Measurements from ENCODE around the gene KLHL9.

KLHL9 gene

GRCh38 chr9:21287280-21287679, 47.9 kb downstream of the KLHL9 start:
- H3K4me3 ChIP-seq (ENCODE audit: low read depth in 1 of 2, low read length in 2 of 2), result no peak overlapping the region
- no peaks in the 10 kb centered on the region for H3K27me3 ChIP-seq (ENCODE audit: control insufficient read depth in 1 of 2, insufficient read depth in 2 of 2, low read length in 2 of 2)
- H3K9me3 ChIP-seq (ENCODE audit: control insufficient read depth in 1 of 2, low read length in 2 of 2), result no peaks in the 10 kb centered on the region
- no peaks in the 10 kb centered on the region for H3K4me1 ChIP-seq (ENCODE audit: control insufficient read depth in 1 of 2, insufficient read depth in 2 of 2, low read length in 2 of 2)
- no peak overlapping the region for H3K9ac ChIP-seq (ENCODE audit: low read depth in 1 of 2, low read length in 2 of 2)
- no peaks in the 10 kb centered on the region for H3K36me3 ChIP-seq (ENCODE audit: control insufficient read depth in 1 of 2, insufficient read depth in 2 of 2, low read length in 2 of 2)
- H3K27ac ChIP-seq (ENCODE audit: low read depth, low read length), result no peak overlapping the region

- Histone ChIP-seq H3K9ac (ENCODE audit: low read depth in 1 of 2, low read length in 2 of 2) (no peak overlapping the region), H3K4me3 (ENCODE audit: low read depth in 1 of 2, low read length in 2 of 2) (no peak overlapping the region), H3K27ac (ENCODE audit: low read depth, low read length) (no peak overlapping the region)
These were observed 48.5 kb downstream of the KLHL9 start for GRCh38 chr9:21286659-21287058.

GRCh38 chr9:21286099-21286498, 49.1 kb downstream of the KLHL9 start:
- H3K4me1 ChIP-seq (ENCODE audit: control insufficient read depth in 1 of 2, insufficient read depth in 2 of 2, low read length in 2 of 2), result no peaks in the 10 kb centered on the region
- no peak overlapping the region for H3K27ac ChIP-seq (ENCODE audit: low read depth, low read length)
- no peaks in the 10 kb centered on the region for H3K36me3 ChIP-seq (ENCODE audit: control insufficient read depth in 1 of 2, insufficient read depth in 2 of 2, low read length in 2 of 2)
- no peaks in the 10 kb centered on the region for H3K9me3 ChIP-seq (ENCODE audit: control insufficient read depth in 1 of 2, low read length in 2 of 2)
- H3K4me3 ChIP-seq (ENCODE audit: low read depth in 1 of 2, low read length in 2 of 2), result no peak overlapping the region
- no peak overlapping the region for H3K9ac ChIP-seq (ENCODE audit: low read depth in 1 of 2, low read length in 2 of 2)
- H3K27me3 ChIP-seq (ENCODE audit: control insufficient read depth in 1 of 2, insufficient read depth in 2 of 2, low read length in 2 of 2), result no peaks in the 10 kb centered on the region

More at GRCh38 chr9:21286659-21287058, 48.5 kb downstream of the KLHL9 start:
- H3K4me1 ChIP-seq (ENCODE audit: control insufficient read depth in 1 of 2, insufficient read depth in 2 of 2, low read length in 2 of 2), result no peaks in the 10 kb centered on the region
- no peaks in the 10 kb centered on the region for H3K9me3 ChIP-seq (ENCODE audit: control insufficient read depth in 1 of 2, low read length in 2 of 2)
- no peaks in the 10 kb centered on the region for H3K27me3 ChIP-seq (ENCODE audit: control insufficient read depth in 1 of 2, insufficient read depth in 2 of 2, low read length in 2 of 2)
- no peaks in the 10 kb centered on the region for H3K36me3 ChIP-seq (ENCODE audit: control insufficient read depth in 1 of 2, insufficient read depth in 2 of 2, low read length in 2 of 2)

- Histone ChIP-seq H3K9me3 (ENCODE audit: control insufficient read depth in 1 of 2, low read length in 2 of 2) (no peaks in the 10 kb centered on the region), H3K27me3 (ENCODE audit: control insufficient read depth in 1 of 2, insufficient read depth in 2 of 2, low read length in 2 of 2) (peaks cover 0 to 4% of the 10 kb centered on the region in 2 donors), H3K36me3 (ENCODE audit: control insufficient read depth in 1 of 2, insufficient read depth in 2 of 2, low read length in 2 of 2) (no peaks in the 10 kb centered on the region), H3K27ac (ENCODE audit: low read depth, low read length) (no peak overlapping the region), H3K4me1 (ENCODE audit: control insufficient read depth in 1 of 2, insufficient read depth in 2 of 2, low read length in 2 of 2) (no peaks in the 10 kb centered on the region), H3K9ac (ENCODE audit: low read depth in 1 of 2, low read length in 2 of 2) (no peak overlapping the region), H3K4me3 (ENCODE audit: low read depth in 1 of 2, low read length in 2 of 2) (no peak overlapping the region)
These were observed 53.9 kb downstream of the KLHL9 start for GRCh38 chr9:21281275-21281674.
